RWPE1 (cell line): ENCODE measurements around the gene HOOK2.
A peak's percentile ranks its signal among the peaks of the same experiment; 100 is the strongest.

Source experiments
- CTCF ChIA-PET: fragments of 350-600 bp; sonication (Branson Sonifier 250); formaldehyde crosslinking; extraction: SDS; loops from one replicate; lab custom pipeline; 2021; lab: Yijun Ruan, JAX
- POLR2A ChIA-PET: fragments of 400-600 bp; formaldehyde crosslinking; extraction: SDS; loops from one replicate; lab custom pipeline; 2020; ENCODE audit warnings: antibody characterized with exemption; ENCODE audit not compliant: low non-redundant PET; lab: Yijun Ruan, JAX
- DNase-seq: peaks from one replicate; pipeline ENCODE4 v3.0.0; 2012; ENCODE audit warnings: low spot score
- H3K27ac ChIP-seq: fragments of 450-650 bp; 2 replicates; pipeline ENCODE4 v1.5.1; 2017
- CTCF ChIP-seq: fragments of 450-650 bp; conservative IDR thresholded peaks from 2 replicates; pipeline ENCODE4 v1.5.1; 2017; ENCODE audit warnings: low read depth, mild to moderate bottlenecking

HOOK2 gene

GRCh38 chr19:12759686-12760085, 15.7 kb downstream of the HOOK2 start:
- POLR2A ChIA-PET = interaction anchor here (0.5 to 0.7 kb wide), 2 partner anchors 15 to 39 kb away, joined by 4 to 5 read pairs; no protein-coding TSS in a partner anchor
- no peak for DNase-seq
- 0 out of 2 replicates have a peak overlapping the region, but pooled peaks have one; percentile 16 for H3K27ac ChIP-seq
- TF ChIP-seq CTCF = no peak
- CTCF ChIA-PET = interaction anchor here (0.6 to 2.7 kb wide), 9 partner anchors 9 to 211 kb away, joined by 3 to 25 read pairs (median 4); partner anchors contain the start of gene GET3

DNA sequence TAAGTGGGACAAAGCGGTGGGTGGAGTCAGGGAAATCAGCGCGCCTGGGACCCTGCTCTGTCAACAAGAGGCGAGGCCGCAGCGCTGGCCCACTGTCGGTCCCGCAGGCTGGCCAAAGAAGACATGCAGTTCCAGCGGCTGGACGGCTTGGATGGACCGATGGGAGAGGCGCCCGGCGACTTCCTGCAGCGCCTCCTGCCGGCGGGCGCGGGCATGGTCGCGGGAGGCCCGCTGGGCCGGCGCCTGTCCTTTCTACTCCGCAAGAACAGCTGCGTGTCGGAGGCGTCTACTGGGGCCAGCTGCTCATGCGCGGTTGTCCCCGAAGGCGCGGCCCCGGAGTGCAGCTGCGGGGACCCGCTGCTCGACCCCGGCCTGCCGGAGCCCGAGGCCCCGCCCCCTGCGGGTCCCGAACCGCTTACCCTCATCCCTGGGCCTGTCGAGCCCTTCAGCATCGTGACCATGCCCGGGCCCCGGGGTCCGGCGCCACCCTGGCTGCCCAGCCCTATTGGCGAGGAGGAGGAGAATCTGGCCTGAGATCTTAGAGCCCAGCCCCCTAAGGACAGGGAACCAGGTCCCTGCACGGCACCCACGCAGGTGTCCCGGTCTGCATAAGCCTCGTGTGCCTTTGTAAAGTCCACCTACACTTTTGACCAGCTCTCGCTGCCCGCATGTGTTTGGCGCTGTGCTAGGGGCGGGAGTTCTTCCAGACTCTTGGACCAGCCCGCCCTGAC, 17.6 kb downstream of the HOOK2 start:
- DNase-seq = peak; percentile 27

DNA sequence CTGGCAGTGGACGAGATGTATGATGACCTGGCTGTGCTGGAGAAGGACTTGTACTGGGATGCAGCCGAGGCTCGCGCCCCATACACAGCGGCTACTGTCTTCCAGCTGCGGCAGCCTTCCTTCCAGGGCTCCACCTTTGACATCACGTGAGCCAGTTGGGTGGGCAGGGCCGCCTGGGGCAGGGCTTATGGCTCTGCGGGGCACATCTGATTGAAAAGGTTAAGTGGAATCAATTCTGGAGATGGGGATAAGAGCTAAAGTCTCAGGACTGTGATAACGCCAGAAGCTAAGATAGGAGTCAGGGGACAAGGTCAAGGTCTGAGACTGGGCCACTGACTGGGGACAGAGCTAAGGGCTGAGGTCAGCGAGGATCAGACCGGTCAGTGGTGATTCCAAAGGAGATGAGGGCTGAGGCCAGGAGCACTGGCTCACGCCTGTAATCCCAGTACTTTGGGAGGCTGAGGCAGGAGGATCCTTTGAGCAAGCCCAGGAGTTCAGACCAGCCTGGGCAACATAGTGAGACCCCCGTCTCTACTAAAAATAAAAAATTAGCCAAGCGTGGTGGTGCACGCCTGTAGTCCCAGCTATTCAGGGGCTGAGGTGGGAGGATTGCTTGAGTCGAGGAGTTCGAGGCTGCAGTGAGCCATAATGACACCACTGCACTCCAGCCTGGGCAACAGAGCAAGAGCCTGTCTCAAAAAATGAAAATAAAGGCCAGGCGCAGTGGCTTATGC, 19.0 kb downstream of the HOOK2 start:
- ChIA-PET POLR2A (no interaction called here), CTCF (interaction anchor here (0.7 to 2.8 kb wide), 3 partner anchors 40 to 134 kb away, joined by 3 to 19 read pairs (median 3); no protein-coding TSS in a partner anchor)
- H3K27ac ChIP-seq = no peak overlapping the region
- no peak for TF ChIP-seq CTCF
- DNase-seq = no peak

More for the DNA sequence above, 17.6 kb downstream of the HOOK2 start:
- TF ChIP-seq CTCF = peak; percentile 76
- no peak overlapping the region for H3K27ac ChIP-seq
- ChIA-PET POLR2A (no interaction called here), CTCF (interaction anchor here (0.6 to 2.8 kb wide), 19 partner anchors 8 to 115 kb away, joined by 3 to 19 read pairs (median 4); no protein-coding TSS in a partner anchor)

DNA sequence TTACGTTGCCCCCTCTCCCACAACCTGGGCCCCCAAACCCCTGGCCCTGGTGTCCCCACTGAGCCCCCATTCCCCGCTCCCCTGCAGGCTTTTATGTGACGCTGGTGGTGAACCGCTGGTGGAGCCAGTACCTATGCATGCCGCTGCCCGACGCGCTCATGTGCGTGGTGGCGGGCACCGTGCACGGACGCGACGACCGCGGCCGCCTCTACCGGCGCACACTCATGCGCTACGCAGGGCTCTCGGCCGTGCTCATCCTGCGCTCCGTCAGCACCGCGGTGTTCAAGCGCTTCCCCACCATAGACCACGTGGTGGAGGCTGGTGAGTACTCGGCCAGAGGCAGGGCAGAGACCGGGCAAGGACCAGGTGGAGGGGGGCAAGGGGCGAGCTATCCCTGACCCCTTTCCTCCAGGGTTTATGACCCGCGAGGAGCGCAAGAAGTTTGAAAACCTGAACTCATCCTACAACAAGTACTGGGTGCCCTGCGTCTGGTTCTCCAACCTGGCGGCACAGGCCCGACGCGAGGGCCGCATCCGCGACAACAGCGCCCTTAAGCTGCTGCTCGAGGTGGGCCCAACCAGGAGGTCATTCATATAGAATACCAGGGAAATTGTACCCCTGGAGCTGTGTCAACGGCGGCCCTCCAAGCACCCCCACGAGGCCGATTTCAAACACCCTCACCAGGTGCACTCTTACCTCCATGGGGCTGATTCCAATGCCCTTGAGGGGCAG, 20.7 kb downstream of the HOOK2 start:
- ChIA-PET CTCF (interaction anchor here (0.5 to 0.9 kb wide), 2 partner anchors 92 to 1130 kb away, joined by 4 read pairs; no protein-coding TSS in a partner anchor), POLR2A (interaction anchor here (0.6 kb wide), 1 partner anchor 43 kb away, joined by 5 read pairs; no protein-coding TSS in a partner anchor)
- H3K27ac ChIP-seq = no peak overlapping the region
- no peak for DNase-seq
- TF ChIP-seq CTCF = no peak

DNA sequence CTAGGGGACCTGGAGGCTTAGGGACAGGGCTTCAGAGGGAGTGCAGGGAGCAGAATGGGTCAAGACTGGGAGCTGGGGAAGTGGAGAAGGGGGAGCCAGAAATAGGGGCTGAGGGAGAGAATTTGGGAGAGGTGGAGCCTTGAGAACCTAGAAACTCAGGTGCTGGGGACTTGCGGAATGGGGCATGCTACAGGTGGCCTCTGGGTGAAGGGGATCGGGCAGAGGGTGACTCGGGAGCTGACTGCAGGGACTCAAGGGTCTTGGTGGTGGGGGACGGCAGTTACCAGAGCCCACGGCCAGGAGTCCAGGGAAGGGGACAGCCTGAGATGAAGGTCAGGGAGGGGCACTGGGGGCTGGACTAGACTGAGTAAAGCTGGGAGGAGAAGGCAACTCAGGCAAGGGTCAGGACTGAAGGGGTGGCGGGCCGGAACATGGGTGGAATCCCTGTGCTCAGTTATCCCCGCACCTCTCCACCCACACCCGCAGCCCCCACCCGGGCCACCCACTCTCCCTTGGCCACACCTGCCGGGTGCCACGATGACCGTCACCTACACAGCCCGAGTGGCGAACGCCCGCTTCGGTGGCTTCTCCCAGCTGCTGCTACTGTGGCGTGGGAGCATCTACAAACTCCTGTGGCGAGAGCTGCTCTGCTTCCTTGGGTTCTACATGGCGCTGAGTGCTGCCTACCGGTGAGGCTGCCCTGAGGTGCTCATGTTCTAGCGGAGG, 23.1 kb downstream of the HOOK2 start:
- peak overlapping the region; percentile 85 for H3K27ac ChIP-seq
- POLR2A ChIA-PET = no interaction called here
- CTCF ChIA-PET = interaction anchor here (0.6 to 1.4 kb wide), 4 partner anchors 8 to 96 kb away, joined by 3 to 5 read pairs (median 4); no protein-coding TSS in a partner anchor
- DNase-seq = no peak
- TF ChIP-seq CTCF = no peak
